GM19324 (cell line): Measurements from ENCODE around the gene NAV2.
"Not testable (repeated sequence)": the region's sequence is repeated elsewhere in the genome, so short reads cannot be mapped to it uniquely, and the experiment has no call there.

Source experiments
- ATAC-seq: cut with Tn5 transposase; IDR thresholded peaks from one replicate; pipeline ENCODE4 v1.9.1; 2021; ENCODE audit warnings: mild to moderate bottlenecking, moderate library complexity; ENCODE audit not compliant: unreplicated experiment, low FRiP score

Gene NAV2

GRCh38 chr11:20058749-20059458 is 346.3 kb downstream of the NAV2 start:
- ATAC-seq, result no peak

DNA sequence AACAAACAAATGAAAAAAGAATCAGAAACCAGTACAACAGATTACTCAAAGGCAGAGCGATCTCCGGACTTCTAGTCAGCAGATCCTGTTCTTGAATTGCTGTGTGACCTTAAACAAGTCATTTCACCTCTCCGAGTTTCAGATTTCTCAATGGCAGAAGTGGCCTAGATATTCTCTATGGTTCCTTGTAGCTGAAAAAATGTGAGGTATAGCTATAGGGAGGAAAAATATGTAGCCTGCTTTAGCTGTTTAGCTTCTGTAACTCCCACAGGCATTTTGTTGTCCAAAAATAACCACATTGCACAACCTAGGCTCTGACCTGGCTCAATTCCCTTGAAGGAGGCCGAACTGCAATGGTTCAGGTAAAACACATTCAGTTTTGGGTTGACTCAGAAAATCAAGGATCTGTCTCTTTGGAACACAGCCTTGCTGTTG is 347.0 kb downstream of the NAV2 start:
- ATAC-seq, result no peak

DNA sequence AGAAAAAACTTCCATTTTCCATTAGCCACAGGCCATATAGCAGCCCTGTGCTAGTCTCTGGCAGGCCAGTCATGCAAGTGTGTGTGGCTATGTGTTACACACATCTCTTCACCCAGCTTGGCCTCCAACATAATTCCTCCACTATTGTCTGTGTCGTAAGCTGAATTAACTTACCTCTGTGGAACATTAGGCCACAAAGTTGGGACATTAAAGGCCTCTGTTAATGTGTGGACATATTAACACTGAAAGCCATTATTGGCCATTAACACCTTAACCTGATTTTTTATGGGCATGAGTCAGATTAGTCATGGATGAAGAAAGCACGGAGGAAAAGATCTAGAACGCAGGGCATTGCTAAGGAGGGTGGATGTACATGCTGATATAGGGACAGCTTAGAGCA is 347.5 kb downstream of the NAV2 start:
- ATAC-seq, result no peak

DNA sequence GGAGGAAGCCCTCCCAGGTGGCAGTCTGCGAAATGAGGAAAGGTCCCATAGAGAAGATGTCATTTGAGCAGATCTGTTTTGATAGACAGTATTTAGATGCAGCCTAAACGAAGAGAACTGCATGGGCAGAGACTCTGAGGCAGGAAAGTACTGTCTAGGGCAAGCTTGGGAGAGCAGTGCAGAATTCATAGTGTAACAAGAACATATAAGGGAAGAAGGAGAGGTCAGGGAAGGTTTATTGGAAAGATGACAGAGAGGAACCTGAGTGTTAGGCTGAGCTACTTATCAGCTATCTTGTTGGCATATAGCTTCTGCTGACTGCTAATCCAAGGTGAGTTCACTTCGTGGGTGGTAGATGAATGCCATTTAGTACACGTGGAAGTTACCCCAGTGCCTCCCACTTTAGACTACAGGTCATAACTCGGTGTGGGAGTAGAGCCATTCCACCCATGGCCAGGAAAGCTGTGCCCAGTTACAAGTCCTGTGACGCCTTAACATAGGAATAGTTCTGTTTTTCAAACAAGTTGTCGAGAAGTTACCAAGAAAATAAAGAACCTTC is 348.1 kb downstream of the NAV2 start:
- no peak for ATAC-seq

GRCh38 chr11:20061776-20062175 is 349.1 kb downstream of the NAV2 start:
- ATAC-seq, result no peak

DNA sequence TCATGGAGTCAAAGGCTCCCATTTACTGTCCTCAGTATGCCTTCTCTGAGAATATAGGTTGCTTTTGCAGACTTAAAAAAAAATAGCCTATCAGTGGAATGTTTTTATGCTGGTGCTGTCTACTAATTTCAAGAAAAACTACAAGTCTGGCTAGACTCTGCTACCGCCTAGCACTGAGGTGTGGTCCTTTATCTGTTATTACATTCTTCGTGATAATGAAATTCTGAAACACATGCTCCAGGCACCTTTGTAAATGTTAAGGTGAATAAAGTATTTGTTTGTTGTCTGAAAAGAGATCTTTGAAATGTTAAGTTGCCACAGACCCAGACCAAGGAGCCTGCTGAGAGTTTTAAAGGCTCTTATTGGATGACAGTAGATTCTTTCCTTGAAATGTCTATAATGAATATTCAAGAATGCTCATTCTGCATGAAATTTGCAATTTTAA is 352.3 kb downstream of the NAV2 start:
- no peak for ATAC-seq

DNA sequence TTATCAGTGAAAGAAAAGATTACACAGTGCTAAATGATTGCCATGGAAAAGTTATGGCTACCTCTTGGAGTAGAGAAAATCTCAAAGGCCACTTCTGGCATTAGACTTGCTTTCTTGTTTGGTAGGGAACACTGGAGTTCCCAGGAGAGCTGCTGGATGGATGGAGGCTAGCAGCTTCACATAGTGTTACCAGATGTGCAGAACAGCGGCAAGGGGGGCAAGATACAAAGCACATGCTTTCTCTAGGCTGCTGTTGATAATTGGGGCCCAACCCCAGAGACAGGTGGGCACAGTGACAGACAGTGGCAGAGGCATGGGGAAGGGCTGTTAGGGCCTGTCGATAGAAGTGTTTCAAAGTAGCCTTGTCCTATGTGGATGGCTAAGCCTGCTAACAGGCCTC is 352.8 kb downstream of the NAV2 start:
- no peak for ATAC-seq

DNA sequence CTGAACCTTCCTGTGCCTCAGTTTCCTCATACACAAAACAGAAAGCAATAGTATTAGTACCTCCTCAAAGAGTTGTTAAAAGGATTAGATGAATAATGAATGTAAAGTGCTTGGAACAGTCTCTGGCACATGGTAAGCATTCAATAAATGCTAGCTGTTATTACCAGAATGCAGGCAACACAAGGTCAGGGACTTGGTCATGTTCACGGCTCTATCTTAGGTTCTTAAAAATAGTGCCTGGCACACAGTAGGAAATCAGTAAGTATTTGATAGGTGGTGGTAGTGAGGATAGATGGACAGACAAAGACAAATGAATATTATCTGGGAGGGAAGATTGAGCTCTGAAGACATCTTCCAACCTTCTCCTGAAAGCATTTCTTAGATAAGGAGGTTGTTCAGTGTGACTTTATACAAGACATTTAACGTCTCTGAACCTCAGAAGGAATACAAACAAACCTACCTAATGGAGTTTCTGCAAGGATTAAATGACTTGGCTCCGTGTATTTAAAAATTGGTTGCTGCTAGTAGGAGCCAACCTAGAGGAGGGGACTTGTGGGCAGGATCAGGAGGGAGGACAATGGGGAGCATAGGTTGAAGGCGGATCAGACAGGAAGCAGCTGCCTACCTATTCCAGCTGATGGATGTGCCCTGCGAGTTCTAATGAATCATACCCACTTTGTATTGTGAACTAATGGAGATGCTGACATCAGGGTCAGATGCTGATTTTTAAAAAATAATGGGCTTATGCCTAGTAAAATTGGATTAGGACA is 353.6 kb downstream of the NAV2 start:
- no peak for ATAC-seq

DNA sequence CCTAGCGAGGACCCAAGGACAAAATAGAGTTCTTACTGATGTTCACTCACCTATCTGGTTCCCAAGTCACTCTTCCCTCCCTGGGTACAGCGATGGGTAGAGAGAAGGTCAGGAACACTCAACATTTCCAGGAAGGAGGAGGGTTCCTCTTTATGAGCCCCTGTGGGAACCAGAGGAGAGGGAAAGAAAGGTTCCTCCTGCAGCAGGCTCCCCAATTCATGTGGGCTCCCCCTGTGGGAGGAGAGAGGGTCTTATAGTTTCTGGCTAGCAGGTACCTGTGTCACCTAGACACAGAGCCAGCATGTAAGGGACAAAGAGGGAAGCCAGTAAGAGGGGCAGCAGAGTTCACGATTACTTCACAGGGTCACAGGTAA is 354.1 kb downstream of the NAV2 start:
- ATAC-seq, result no peak

GRCh38 chr11:20067665-20068064 is 355.0 kb downstream of the NAV2 start:
- ATAC-seq, result no peak

DNA sequence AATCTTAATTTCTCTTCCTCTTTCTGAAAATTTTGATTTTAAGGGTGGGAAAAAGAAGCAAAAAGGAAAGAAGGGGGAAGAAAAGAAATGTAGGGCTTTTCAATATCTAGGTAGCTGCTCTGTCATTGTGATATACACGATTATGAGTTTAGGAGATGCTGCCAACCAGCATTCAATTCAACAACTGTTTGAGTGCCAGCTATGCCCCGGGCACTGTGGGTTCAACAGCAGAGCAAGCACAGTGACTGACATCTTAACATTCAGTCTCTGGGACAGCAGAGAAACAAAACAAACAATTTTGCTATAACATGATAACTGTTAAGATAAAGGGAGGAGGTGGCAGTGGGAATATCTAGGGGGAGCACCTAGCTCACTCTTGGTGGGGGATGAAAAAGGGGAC is 356.1 kb downstream of the NAV2 start:
- no peak for ATAC-seq

DNA sequence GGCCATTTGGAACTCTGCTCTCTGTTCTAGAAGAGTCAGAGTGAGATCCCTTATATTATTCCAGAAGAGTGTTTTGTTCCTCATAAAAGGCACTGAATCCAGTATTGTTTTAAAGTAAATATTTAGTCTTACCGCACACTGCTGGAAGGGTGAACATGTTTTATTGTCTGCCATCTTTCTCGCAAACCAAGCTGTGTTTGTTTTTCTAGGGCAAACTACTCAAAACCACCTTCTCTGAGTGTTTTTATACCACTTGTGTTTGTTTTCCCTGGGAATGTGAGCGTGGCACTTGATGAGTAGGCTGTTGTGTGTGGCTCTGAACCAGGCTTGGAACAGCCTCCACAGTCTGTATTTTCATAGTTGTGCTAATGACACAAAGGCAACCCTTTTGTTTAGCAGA is 357.8 kb downstream of the NAV2 start:
- ATAC-seq, result no peak

DNA sequence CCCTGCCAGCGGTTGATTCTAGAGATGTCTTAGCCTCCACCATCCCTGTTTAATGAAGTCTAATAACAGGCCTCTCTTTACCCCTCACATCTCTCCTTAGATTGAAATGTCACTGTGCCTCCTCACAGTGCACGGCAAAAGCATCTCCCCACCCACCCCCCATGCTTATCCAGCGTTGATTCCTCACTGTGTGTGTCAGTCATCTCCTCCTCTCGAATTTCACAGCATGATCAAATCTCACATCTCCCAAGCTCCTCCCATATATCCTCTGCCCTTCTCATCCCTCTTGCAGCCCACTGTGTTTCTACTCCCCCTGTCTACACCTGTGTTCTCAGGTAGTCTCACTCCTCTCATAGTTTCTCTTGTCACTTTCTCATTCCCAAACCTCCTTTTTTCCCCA is 363.0 kb downstream of the NAV2 start:
- no peak for ATAC-seq

- ATAC-seq, result no peak
Measured at GRCh38 chr11:20078846-20079245, 366.2 kb downstream of the NAV2 start.

DNA sequence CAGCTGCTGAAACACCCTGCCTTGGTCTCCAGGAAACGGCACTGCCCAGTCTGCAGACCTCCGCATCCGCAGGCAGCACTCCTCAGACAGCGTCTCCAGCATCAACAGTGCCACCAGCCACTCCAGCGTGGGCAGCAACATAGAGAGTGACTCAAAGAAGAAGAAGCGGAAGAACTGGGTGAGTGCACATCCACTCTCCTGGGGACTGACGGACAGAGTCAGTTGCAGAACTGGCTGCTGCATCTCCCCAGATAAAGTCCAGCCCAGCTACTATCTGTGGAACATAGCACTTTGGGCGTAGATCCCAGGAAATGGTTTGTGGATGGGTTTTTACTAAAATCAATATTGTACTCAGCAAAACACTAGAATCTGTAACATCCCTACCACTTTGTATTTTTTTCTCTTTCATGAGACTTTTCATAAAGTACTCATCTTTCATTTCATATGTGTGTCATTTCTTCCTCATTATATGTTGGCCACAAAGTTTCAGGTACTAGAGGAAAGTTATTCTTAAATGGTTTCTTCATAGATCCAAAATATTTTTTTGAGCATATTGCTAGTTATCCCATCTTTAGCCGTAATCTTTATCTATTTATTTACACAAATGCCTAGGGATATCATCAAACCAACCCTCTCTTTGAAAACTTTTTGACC is 367.5 kb downstream of the NAV2 start:
- peak; percentile 70 for ATAC-seq

DNA sequence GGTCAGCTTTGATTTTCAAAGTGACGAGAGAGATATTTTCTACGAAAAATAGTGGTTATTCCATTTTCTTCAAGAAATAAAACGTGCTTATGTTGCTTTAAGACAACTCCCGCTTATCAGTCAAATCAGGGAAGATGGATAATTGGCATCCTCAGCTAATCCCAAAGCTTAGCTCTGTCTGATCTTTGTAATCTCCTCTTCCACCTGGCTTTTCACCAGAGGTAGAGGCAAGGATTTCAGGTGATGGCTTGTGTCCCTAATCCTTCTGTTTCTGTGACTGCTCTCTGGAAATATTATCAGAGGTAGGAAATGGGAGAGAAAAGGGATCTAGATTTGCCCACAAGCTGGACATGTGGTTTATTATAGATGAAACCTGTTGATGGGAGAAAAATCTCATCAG is 368.7 kb downstream of the NAV2 start:
- no peak for ATAC-seq

GRCh38 chr11:20083877-20084276 is 371.2 kb downstream of the NAV2 start:
- not testable (repeated sequence) for ATAC-seq

- no peak for ATAC-seq
Measured at GRCh38 chr11:20084921-20085814, 372.5 kb downstream of the NAV2 start.

- no peak for ATAC-seq
Measured at GRCh38 chr11:20085918-20086317, 373.3 kb downstream of the NAV2 start.

DNA sequence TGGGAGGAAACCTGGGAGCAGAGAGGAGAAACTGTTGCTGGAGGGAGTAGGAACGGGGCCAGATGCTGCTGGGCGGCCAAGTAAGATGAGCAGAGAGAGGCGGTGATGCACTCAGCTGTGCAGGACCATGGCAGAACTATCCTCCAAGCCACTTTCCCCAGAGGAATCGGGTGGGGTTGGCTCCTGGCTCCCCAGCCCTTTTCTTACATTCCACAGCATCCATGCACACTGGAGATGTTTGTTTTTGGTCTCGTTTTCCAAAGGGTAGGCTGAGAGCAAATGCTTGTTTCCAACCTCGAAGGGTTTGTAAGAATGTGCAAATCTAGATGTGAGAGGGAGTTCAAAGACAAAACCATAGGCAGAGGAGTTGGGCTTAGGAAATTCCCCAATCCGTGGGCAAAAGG is 374.5 kb downstream of the NAV2 start:
- no peak for ATAC-seq
